ENCODE results near the gene STARD3.

- TF ChIP-seq CTCF (IDR thresholded peaks at IDR 0.05; ENCODE audit: insufficient read depth, low read depth, low read length) (no peak), EZH2 (IDR thresholded peaks at IDR 0.05; ENCODE audit: insufficient read depth, low read length) (no peak)
Observed at GRCh38 chr17:39706383-39706782, 69.4 kb downstream of the STARD3 start.
